ENCODE data around the gene LGALS7B. TPM values are rescaled to one million over a fixed set of nuclear protein-coding genes. Genes with fewer than 3 reads are reported as not detected.
A peak's percentile ranks its signal among the peaks of the same experiment; 100 is the strongest.
"Not testable (repeated sequence)": the region's sequence is repeated elsewhere in the genome, so short reads cannot be mapped to it uniquely, and the experiment has no call there.

LGALS7B gene
- total RNA-seq, 2 donors from 2014 or later: not detected

- H3K27ac ChIP-seq (ENCODE audit: low read depth, low read length): no peak overlapping the region
- Mint-ChIP-seq H3K9me3 (no peaks in the 10 kb centered on the region), H3K4me3 (no peak overlapping the region), H3K4me1 (no peaks in the 10 kb centered on the region), H3K36me3 (ENCODE audit: low read depth) (no peaks in the 10 kb centered on the region), H3K27ac (no peak overlapping the region), H3K27me3 (ENCODE audit: insufficient read depth) (peaks cover 5% of the 10 kb centered on the region)
- no peaks in the 10 kb centered on the region for H3K27me3 ChIP-seq (ENCODE audit: control insufficient read depth, insufficient read depth, low read length, poor library complexity, severe bottlenecking)
- no peaks in the 10 kb centered on the region for H3K36me3 ChIP-seq (ENCODE audit: control insufficient read depth, insufficient read depth, low read length)
- DNase-seq: peak; percentile 40
- no peaks in the 10 kb centered on the region for H3K9me3 ChIP-seq (ENCODE audit: control insufficient read depth, low read length)
- no peak for TF ChIP-seq CTCF (conservative IDR thresholded peaks at IDR 0.05)
- H3K4me3 ChIP-seq (ENCODE audit: low read length): no peak overlapping the region
- H3K4me1 ChIP-seq (ENCODE audit: control insufficient read depth, insufficient read depth, low read length): no peaks in the 10 kb centered on the region
- 96 to 98% methylated on average over 5 to 6 of the region's 6 CpGs for WGBS, 2 experiments (ENCODE audit: insufficient coverage in 1 of 2, insufficient read length in 1 of 2)
- H3K9ac ChIP-seq (ENCODE audit: extremely low read depth, low read length, poor library complexity, severe bottlenecking): no peak overlapping the region
These were observed 44.1 kb upstream of the LGALS7B start for GRCh38 chr19:38744874-38745273.

- H3K27me3 ChIP-seq (ENCODE audit: control insufficient read depth, insufficient read depth, low read length, poor library complexity, severe bottlenecking): no peaks in the 10 kb centered on the region
- 93 to 100% methylated on average over 6 to 7 of the region's 7 CpGs for WGBS, 2 experiments (ENCODE audit: insufficient coverage in 1 of 2, insufficient read length in 1 of 2)
- H3K4me3 Mint-ChIP-seq: no peak overlapping the region
- peak; percentile 51 for DNase-seq
- no peaks in the 10 kb centered on the region for H3K36me3 ChIP-seq (ENCODE audit: control insufficient read depth, insufficient read depth, low read length)
- no peaks in the 10 kb centered on the region for H3K4me1 ChIP-seq (ENCODE audit: control insufficient read depth, insufficient read depth, low read length)
- H3K27ac ChIP-seq (ENCODE audit: low read depth, low read length): no peak overlapping the region
- no peak overlapping the region for H3K4me3 ChIP-seq (ENCODE audit: low read length)
- H3K27me3 Mint-ChIP-seq (ENCODE audit: insufficient read depth): peaks cover 7% of the 10 kb centered on the region
- H3K4me1 Mint-ChIP-seq: no peaks in the 10 kb centered on the region
- H3K9me3 ChIP-seq (ENCODE audit: control insufficient read depth, low read length): no peaks in the 10 kb centered on the region
- H3K9me3 Mint-ChIP-seq: peaks cover 1% of the 10 kb centered on the region
- H3K36me3 Mint-ChIP-seq (ENCODE audit: low read depth): no peaks in the 10 kb centered on the region
- no peak overlapping the region for H3K9ac ChIP-seq (ENCODE audit: extremely low read depth, low read length, poor library complexity, severe bottlenecking)
- H3K27ac Mint-ChIP-seq: no peak overlapping the region
- TF ChIP-seq CTCF (conservative IDR thresholded peaks at IDR 0.05): no peak
These were observed 43.7 kb upstream of the LGALS7B start for GRCh38 chr19:38745316-38745715.

GRCh38 chr19:38753783-38754182 lies 35.2 kb upstream of the LGALS7B start:
- H3K9me3 ChIP-seq (ENCODE audit: control insufficient read depth, low read length); H3K27ac Mint-ChIP-seq; H3K36me3 ChIP-seq (ENCODE audit: control insufficient read depth, insufficient read depth, low read length); H3K27me3 Mint-ChIP-seq (ENCODE audit: insufficient read depth); H3K4me1 ChIP-seq (ENCODE audit: control insufficient read depth, insufficient read depth, low read length); DNase-seq; H3K4me1 Mint-ChIP-seq; H3K4me3 Mint-ChIP-seq; H3K36me3 Mint-ChIP-seq (ENCODE audit: low read depth); H3K27ac ChIP-seq (ENCODE audit: low read depth, low read length); H3K9ac ChIP-seq (ENCODE audit: extremely low read depth, low read length, poor library complexity, severe bottlenecking); H3K9me3 Mint-ChIP-seq; H3K27me3 ChIP-seq (ENCODE audit: control insufficient read depth, insufficient read depth, low read length, poor library complexity, severe bottlenecking): not testable (repeated sequence)
- peak overlapping the region; percentile 49 for H3K4me3 ChIP-seq (ENCODE audit: low read length)
- 48 to 75% methylated on average over 3 of the region's 3 CpGs for WGBS, 2 experiments (ENCODE audit: insufficient coverage in 1 of 2, insufficient read length in 1 of 2)

- H3K9me3 Mint-ChIP-seq; H3K9me3 ChIP-seq (ENCODE audit: control insufficient read depth, low read length); H3K36me3 ChIP-seq (ENCODE audit: control insufficient read depth, insufficient read depth, low read length); H3K27me3 Mint-ChIP-seq (ENCODE audit: insufficient read depth); H3K27ac Mint-ChIP-seq; DNase-seq; H3K27me3 ChIP-seq (ENCODE audit: control insufficient read depth, insufficient read depth, low read length, poor library complexity, severe bottlenecking); H3K9ac ChIP-seq (ENCODE audit: extremely low read depth, low read length, poor library complexity, severe bottlenecking); H3K4me1 ChIP-seq (ENCODE audit: control insufficient read depth, insufficient read depth, low read length); H3K36me3 Mint-ChIP-seq (ENCODE audit: low read depth); H3K4me3 Mint-ChIP-seq; H3K27ac ChIP-seq (ENCODE audit: low read depth, low read length); H3K4me1 Mint-ChIP-seq: not testable (repeated sequence)
- no CpG with 5 or more reads among the region's 2 CpGs for WGBS, 2 experiments (ENCODE audit: insufficient coverage in 1 of 2, insufficient read length in 1 of 2)
- peak overlapping the region; percentile 49 for H3K4me3 ChIP-seq (ENCODE audit: low read length)
These were observed 34.8 kb upstream of the LGALS7B start for GRCh38 chr19:38754196-38754595.
